HG03039 (cell line): ENCODE data around the gene ZNF544.
"Not testable (repeated sequence)": the region's sequence is repeated elsewhere in the genome, so short reads cannot be mapped to it uniquely, and the experiment has no call there.

ENCODE experiments used
- ATAC-seq: cut with Tn5 transposase; IDR thresholded peaks from one replicate; pipeline ENCODE4 v1.9.1; 2021; ENCODE audit warnings: mild to moderate bottlenecking, moderate library complexity; ENCODE audit not compliant: unreplicated experiment

The ZNF544 gene

DNA sequence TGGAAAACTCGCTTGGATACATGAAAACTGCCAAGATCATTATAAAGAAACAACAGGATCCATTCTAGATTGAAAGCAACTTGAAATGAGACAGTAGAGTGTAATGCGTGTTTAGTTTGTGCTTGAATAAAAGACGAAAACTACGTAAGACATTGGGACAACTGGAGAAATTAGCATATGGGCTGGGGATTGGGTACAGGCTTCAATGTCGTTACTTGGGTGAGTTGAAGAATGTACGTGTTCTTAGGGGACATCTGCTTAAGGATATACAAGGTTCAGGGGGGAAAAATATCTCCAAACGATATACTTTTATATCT, 76.0 kb downstream of the ZNF544 start:
- no peak for ATAC-seq

DNA sequence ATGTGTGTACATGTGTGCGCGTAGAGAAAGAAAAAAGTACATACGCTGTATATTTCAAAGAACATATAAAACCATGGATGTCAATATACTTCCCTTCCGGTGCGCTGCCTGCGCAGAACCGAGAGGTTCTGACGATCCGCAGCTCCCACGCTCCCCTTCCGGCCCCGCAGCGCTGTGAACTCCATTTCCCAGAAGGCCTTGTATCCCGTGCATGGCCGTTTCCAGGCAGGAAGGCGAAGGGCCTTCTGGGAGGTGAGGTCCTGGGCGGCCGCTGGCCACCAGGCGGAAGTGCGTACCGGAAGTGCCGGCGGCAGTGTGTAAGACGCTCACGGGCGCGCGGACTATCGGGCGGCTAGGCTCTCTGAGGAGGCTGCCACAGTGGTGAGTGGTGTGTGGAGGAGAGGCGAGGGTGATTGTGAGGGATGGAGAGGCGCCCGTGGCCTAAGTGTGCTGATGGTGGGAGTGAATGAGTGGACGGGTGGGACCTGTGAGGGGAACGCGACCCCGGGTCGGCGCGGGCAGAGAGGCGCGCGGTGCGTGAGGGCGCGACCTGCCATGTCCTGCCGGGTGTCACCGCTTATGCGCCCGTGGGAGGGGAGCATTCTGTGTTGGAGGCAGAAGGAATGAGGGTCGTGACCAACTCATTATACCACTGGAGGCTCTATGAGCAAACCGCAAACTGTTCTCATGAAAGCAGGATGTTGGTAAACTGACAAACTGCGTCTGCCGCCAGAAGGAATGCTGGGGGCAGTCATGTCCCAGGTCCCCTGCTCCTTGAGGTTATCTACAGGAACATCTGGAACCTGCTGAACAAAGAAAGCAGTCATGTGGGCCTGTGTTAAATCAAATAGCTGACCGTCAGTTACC, 76.6 kb downstream of the ZNF544 start, which contains the start of gene ERVK3-1:
Gene ERVK3-1 (plus strand): TSS at position 313 of the 867 bp plus-strand sequence. CDS start 6,792 bp downstream, outside the sequence.
- ATAC-seq: peak; percentile 93

DNA sequence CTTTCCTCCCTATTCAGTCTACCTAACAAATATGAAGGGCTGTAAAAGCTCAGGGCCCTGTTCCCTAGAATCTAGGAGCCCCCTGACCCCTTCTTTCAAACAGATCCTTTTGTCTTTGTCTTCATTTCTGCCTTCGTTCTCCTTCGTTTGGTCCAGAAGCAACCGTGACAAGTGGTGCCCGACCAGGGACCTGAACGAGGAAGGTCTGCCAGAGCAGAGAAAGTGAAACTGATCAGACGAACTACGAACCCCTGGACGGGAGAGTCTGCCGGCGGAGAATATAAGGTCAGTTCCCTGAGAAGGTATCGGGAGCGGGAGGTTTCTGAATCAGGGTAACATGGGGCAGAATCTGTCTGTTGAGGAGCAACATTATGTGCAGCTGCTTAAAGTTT, 77.2 kb downstream of the ZNF544 start:
- ATAC-seq: no peak

DNA sequence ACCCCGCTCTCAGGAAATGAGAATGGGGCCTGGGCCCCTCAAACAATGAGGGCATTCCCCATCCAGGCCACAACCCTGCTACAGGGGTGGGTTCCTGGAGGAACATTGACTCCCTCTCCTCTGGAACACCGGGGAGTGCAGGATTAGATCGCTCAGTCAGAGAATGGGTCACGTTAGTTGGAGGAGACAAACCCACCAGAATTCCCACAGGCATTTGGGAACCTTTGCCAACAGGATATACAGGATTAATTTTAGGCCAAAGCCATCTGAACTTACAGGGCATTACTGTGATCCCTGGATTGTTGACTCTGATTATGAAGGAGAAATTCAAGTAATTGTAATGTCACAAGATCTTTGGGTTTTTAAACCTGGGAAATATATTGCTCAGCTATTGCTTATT, 79.0 kb downstream of the ZNF544 start:
- no peak for ATAC-seq

DNA sequence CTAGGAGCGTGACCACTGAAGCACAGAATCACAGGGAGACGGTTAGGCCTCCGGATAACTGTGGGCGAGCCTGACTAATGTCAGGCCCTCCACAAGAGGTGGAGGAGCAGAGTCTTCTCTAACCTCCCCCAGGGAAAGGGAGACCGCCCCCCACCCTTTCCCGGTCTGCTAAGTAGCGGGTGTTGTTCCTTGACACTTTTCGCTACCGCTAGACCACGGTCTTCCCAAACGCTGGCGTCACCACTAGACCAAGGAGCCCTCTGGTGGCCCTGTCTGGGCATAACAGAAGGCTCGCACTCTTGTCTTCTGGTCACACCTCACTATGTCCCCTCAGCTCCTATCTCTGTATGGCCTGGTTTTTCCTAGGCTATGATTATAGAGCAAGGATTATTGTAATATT, 82.0 kb downstream of the ZNF544 start:
- ATAC-seq: not testable (repeated sequence)

DNA sequence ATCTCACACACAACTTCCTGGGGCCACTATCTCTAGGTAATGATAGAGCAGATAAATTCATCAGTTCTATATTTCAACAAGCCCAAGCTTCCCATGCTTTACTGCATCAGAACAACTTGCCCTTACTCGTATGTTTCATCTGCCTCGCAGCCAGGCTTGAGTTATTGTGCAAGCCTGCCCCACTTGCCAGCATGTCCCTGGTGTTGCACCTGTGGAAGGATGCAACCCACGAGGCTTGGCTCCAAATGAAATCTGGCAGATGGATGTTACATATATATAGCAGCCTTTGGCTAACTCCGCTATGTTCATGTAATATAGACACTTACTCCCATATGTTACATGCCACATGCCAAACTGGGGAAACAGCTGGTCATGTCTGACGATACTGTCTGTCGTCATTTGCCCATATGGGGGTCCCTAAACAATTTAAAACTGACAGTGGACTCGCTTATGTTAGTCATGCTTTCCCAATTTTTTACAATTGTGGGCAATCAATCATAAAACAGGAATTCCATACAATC, 82.7 kb downstream of the ZNF544 start:
- no peak for ATAC-seq
